NOMO-1 treated with DMSO at 0.1 percent for 48 hours (cell line): ENCODE measurements around the gene NRP1.

Source experiments
- DNase-seq: peaks from one replicate; lab custom pipeline; 2025; ENCODE audit not compliant: unreplicated experiment; lab: John Stamatoyannopoulos, UW

Gene NRP1

GRCh38 chr10:33350041-33350440 is 15.6 kb upstream of the NRP1 start:
- no peak for DNase-seq

- no peak for DNase-seq
Observed at GRCh38 chr10:33349268-33349667, 14.8 kb upstream of the NRP1 start.

DNA sequence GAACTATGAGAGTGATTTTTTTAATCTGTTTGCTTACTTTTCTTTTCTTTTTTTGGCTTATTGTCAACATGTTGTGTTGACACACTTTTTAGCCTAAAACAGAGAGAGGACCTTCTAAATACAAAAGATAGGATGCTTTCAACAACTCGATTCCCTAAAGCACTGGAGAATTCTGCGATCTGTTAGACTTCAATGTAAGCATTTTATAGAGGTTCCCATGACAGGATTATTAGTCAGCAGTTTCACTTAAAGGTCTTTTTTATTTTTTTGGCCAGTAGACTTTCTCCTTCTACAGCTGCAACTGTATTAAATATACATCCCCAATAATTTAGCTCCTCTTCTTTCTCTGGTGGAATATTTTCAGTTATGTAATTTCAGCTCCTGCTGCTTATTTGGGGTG is 12.7 kb upstream of the NRP1 start:
- DNase-seq: no peak

DNA sequence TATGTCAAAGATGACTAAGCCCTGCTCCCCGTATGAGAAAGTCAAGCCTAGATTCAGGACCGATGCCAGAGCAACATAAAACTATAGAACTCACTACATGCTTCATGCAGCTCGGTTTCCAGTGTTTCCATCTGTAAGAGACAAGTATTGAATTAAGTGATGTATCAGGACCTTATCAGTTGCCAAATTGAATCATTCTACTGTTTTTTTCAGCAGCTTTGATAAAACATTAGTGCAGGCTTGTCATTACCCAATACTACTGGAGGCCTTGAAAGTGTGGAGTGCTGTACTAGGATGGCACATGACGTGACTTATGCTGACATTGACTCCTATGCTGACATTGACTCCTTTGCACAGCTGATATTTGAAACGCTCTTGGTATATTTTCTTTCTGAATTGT is 10.8 kb upstream of the NRP1 start:
- no peak for DNase-seq

DNA sequence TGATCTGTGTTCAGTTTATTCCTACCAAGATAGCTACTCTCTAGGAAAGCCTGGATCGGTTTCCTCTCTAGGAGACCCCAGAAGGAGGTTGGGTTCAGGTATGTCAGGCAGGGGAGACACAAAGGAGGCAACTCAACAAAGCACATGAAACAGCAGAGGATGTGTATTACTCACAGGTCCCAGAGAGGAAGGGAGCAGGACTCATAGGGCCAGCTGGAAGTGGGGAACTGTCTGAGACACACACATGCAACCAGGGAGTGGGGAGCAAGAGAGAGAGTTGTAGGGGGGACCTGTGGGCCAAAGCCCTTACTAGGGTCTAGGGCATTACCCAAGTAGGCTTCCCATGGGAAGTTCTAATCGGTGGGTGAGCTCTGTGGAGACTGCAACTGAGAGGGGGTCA is 10.2 kb upstream of the NRP1 start:
- no peak for DNase-seq

- DNase-seq: no peak
Observed at GRCh38 chr10:33341637-33342036, 7.2 kb upstream of the NRP1 start.

GRCh38 chr10:33337326-33337957 is 3.0 kb upstream of the NRP1 start:
- no peak for DNase-seq

DNA sequence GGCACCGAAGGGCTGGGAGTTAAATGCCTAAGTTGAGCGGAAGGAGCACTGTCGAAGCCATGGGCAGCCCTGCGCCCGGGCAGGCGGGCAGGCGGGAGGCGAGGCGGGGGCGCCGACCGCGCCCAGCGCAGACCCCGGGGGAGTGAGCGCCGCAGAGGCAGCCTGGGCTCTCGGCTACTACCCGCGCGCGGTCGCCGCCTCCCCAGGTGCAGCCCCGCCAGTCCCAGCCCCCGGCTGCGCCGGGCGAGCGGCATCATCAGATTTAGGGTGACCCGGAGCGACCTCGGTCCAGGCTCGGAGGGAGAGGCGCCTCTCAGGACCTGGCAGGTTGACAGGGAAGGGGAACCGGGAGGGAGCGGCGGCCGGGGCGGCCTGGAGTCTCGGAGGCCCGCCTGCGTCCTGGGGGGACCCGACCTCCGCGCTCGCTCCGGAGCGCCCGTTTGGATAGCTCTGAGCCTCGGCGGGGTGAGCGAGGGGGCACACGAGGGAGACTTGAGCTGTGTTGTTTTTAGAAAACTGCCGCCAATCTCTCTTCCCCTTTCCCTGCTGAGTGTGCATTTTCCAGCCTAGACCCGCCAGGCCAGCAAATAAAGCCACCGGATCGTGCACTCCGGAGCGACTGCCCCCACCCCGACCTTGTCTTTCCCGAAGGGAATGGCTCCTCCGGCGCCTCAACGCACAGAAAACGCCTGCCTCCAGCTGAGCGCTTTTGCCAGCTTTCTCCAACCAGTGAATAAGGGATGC is 2.3 kb upstream of the NRP1 start:
- peak; percentile 24 for DNase-seq

DNA sequence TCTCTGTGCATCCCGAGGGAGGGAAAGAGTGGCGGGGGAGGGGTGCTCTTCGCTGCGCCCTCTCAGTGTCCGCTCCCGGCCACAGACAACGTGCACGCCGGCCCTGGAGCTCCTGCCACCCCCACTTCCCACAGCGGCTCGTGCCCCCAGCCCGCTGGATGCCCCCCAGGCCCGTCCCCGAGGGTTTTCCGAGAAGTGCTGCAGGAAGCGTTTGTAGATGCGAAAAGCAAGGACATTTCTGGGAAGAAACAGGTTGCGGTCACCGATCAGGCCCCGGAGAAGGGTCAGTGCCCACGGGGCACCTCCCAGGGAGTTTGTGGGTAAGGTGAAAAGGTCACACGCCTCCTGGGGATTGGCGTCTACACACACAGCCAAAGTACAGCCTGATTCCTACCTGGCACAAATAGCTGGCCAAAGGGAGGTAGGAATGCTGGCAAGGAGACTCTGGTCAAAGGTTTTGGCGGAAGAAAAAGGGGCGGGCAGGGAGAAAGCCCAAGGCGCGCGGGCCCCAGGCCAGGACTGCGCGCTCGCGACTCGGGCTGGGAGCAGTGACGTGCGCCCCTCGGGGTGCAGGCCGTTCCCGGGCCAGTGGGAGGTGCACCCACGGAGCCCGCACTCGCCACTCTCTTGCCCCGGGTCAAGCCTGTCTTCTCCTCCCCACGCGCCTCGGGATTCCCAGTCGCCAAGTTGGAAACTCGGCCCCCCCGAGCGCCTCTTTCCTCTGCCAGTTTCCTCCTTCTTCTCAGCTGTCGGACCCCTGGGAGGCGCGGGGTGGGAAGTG is 1.5 kb upstream of the NRP1 start:
- no peak for DNase-seq

DNA sequence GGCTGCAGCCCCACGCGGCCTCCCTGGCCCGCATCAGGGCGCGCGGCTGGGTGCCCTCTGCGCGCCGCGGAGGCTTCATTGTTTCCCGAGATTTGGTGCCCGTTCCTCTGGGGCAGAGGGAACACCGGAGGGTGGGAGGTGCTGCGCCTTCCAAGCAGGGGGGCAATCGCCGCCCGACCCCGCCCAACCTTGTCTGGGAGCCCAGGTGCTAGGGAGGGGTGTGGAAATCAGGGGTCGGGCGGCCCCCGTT is 1.0 kb upstream of the NRP1 start:
- DNase-seq: no peak

DNA sequence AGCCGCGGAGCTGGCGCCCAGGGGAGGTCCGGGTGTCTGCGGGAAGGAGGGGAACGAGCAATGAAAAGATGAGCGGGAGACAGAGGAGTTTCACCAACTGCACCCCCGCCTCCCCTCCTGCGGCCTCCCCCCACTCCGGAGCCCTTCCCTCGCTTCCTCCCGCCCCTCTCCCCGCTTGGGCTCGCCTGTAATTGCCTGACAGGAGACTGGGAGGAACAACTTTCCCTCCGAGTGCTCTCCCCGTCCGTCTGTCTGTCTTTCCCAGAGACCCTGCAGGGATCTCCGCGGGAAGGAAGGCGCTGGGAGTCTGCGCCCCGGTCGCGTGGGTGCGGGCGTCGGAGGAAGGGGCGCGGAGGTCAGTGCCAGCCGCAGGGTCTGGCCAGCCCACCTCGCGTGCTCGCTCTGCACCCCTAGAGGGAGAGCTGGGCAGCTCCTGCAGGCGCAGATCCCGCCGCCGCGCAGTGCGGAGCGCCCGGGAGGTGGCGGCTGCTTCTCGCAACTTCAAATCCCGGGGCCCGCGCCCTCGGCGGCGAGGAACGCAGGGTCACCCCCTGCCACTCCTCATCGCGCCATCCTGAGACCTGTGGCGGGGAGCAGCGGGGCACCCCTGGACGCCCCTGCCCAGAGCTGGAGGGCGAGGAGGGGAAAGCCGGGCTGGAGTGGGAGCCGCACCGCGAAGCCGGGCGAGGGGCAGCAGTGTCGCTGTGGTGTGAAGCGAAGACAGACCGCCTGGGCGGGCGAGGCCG is 511 bp upstream of the NRP1 start:
- DNase-seq: peak; percentile 35

DNA sequence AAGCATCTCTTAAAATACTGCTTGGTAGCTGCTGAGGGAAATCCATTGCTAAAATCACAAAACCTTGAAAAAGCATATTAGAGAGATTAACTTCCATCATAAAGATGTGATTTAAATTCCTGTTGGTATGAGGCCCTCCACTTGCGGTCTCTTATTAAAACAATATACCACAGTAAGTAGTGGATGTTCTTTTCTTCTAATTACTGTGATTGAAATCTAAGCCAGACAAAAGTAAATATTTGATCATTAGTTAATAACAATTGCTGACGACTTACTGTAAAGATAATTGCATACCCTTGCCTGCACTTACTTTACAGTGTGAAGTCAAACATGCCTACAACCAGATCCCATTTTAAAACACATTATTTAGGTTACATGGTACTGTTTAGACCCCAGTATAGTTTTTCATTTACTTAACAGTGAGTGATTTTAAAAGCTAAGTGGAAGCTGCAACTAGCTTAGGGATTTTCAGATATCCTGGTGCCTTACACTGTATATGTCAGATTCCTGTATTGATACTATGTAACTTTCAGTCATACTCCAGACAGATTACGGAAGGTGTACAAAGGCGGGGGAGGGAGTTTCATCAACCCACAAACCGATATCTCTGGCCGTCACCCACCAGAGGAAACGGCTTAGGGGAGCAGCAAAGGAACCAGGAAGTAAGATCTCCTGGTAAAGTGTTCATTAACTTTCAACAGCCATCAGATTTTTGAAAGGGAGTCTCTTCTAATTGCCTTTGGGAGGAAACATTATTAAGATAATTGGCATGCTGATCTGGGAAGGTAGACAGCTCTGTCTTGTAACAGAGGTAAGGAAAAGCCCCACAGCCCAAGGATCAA is 986 bp downstream of the NRP1 start:
- peak; percentile 25 for DNase-seq

DNA sequence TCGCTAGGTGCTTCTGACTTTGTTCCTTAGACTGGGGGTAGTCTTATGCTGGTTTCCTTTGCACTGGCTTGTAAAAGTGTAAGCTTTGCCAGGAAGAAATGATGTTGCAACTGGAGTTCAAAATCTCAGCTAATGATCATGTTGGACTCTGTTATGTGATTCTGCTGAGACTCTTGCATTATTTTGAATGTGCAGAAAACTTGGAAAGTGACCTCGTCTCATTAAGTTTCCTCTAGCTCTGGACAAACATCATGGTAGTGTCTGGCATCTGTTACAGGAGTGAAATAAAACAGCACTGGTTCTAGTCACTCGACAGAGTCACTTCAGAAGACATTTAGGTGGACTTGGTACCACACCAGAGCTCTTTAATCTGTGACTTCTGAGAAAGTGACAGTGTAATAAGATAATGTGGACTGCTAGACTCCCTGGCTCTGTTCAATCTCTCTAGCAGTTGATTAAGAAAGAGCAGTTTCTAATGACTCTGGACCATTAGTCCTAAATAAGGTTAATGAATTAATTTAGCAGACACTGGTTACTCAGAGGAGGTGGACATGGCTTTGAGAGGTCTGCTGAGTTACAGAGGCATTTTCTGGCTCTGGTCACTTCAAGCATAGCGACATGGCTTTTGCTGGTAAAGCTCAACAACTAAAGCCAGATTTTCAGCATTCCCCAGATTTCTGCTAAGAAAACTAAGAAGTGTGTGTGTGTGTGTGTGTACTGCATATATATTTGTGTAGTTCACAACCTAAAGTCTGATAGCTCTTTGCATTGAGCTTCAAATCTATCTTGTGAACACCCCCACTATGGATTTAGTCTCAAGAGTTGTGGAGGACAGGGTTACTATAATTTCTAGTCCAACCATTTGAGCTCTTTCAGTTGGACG is 2.0 kb downstream of the NRP1 start:
- no peak for DNase-seq

GRCh38 chr10:33331379-33331694 is 3.1 kb downstream of the NRP1 start:
- DNase-seq: no peak

DNA sequence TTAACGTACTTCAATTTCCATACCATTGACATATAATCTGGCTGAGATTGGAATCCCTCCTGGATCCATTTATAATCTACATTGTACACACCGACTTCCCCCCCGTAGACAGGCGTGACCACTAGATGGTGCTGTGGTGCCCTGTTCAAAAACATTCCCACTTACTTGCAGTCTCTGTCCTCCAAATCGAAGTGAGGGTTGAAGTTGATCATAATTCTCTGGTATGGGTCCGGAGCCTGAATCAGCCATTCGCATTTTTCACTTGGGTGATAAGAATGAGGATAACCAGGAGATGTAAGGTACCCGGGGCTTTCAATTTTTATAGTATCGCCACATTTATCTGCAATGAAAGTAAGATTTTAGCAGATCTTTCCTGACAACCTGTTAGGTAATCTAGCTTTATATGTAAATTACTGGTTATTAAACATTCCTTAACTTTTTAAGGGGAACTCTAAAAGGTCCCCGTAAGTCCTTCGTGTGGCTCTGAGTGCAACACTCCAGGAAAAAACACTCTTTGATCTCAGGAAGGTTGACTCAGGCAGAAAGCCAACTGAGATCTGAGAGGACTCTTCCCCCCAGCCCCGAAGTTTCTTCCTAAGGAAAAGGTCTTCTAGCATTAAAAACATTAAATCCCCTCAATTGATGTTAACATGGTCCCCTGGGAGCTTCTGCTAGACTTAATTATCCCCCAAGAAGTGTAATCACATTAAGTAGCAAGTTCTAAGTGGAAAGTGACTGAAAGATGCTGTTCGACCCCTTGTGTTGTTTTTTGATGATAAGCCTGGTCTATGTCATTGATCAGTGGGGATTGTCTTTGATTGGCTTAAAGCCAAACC is 3.7 kb downstream of the NRP1 start:
- peak; percentile 47 for DNase-seq

DNA sequence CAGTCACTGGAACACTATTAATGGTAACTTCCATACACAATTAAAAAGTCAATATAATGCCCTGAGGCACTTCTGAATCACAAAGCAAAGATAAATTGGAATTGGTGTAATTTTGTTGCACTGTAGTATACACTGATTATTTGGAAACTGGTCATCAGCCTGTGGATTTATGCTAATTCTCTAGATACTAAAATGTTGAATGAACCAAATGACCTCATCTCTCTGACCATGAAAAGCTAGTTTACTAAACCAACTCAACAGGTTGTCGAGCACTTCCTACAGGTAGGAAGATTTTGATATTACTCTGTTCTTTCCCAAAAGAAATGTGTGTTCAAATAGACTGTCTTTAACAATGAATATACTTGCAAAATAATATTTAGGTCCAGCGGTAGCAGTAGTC is 5.3 kb downstream of the NRP1 start:
- DNase-seq: no peak

DNA sequence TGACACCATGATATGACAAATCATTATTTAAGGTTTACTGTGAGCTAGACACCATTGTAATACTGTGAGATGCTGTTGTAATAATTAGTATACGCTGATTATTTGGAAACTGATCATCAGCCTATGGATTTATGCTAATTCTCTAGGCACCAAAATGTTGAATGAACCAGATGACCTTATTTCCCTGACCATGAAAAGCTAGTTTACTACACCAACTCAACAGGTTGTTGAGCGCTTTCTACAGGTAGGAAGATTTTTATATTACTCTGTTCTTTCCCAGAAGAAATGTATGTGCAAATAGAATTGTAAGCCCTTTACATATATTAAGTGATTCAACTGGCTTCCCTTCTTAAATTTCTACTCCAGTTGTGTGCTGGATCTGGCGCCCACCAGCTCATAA is 6.2 kb downstream of the NRP1 start:
- no peak for DNase-seq

- DNase-seq: no peak
Observed at GRCh38 chr10:33327751-33328150, 6.7 kb downstream of the NRP1 start.

- no peak for DNase-seq
Observed at GRCh38 chr10:33326933-33327332, 7.5 kb downstream of the NRP1 start.
